Panc1 (cell line): Measurements from ENCODE around the gene C5. TPM values are rescaled to one million over a fixed set of nuclear protein-coding genes. Genes with fewer than 3 reads are reported as not detected.

ENCODE experiments used
- ATAC-seq: fragments of 200-7000 bp; cut with Tn5 transposase; 2 replicates; pipeline ENCODE4 v1.9.1; 2020; ENCODE audit warnings: mild to moderate bottlenecking, moderate library complexity
- BruUV-seq: library from RNA; stranded (reverse); fragments of 400-500 nt; replicated peaks from 2 replicates; lab custom pipeline; 2021; lab: Mats Ljungman, UMichigan
- CTCF ChIA-PET: fragments of 300-600 bp; sonication (Branson Sonifier 250); formaldehyde crosslinking; loops from one replicate; lab custom pipeline; 2022; ENCODE audit warnings: antibody characterized with exemption; lab: Charles Lee
- POLR2A ChIA-PET: fragments of 300-600 bp; sonication (Branson Sonifier 250); formaldehyde crosslinking; loops from one replicate; lab custom pipeline; 2022; ENCODE audit warnings: antibody characterized with exemption; lab: Charles Lee
- DNase-seq: peaks from one replicate; pipeline ENCODE4 v3.0.0-alpha.2; 2010; ENCODE audit warnings: low read depth, low spot score
- H3K27ac ChIP-seq: 2 replicates; pipeline ENCODE4 v1.5.1; 2011; ENCODE audit warnings: mild to moderate bottlenecking, low read length, inconsistent platforms
- H3K27me3 ChIP-seq: fragments of 200-500 bp; sonication (Bioruptor generic); 2 replicates; pipeline ENCODE4 v1.6.0; 2014; ENCODE audit warnings: low read length, inconsistent platforms; ENCODE audit not compliant: control insufficient read depth, insufficient read depth
- H3K36me3 ChIP-seq: fragments of 200-500 bp; sonication (Bioruptor generic); 2 replicates; pipeline ENCODE4 v1.5.1; 2014; ENCODE audit warnings: inconsistent platforms, mild to moderate bottlenecking, low read length, moderate library complexity; ENCODE audit not compliant: control insufficient read depth, insufficient read depth
- H3K4me1 ChIP-seq: 2 replicates; pipeline ENCODE4 v1.5.1; 2011; ENCODE audit warnings: inconsistent platforms, mild to moderate bottlenecking, low read length, moderate library complexity; ENCODE audit not compliant: control insufficient read depth, insufficient read depth
- H3K4me3 ChIP-seq, 2 experiments: 2 replicates each; pipeline ENCODE4 v1.5.1; 2011 to 2012; ENCODE audit warnings: low read depth in 2 of 2, low read length in 2 of 2, mild to moderate bottlenecking in 2 of 2, inconsistent platforms in 1 of 2, moderate library complexity in 1 of 2
- H3K9me3 ChIP-seq: fragments of 200-500 bp; sonication (Bioruptor generic); 2 replicates; pipeline ENCODE4 v1.5.1; 2014; ENCODE audit warnings: low read depth, mild to moderate bottlenecking, inconsistent platforms, low read length, moderate library complexity; ENCODE audit not compliant: control insufficient read depth, insufficient read depth
- POLR2AphosphoS5 ChIP-seq: IDR thresholded peaks from 2 replicates; pipeline ENCODE4 v1.6.1; 2012; ENCODE audit warnings: mild to moderate bottlenecking, low read depth, low read length, moderate library complexity
- SIN3A ChIP-seq: IDR thresholded peaks from 2 replicates; pipeline ENCODE4 v1.6.1; 2012; ENCODE audit warnings: low read depth, mild to moderate bottlenecking, low read length, moderate library complexity, borderline replicate concordance; ENCODE audit not compliant: insufficient read depth
- TCF7L2 ChIP-seq: IDR thresholded peaks from 2 replicates; pipeline ENCODE4 v1.6.1; 2011; ENCODE audit warnings: mild to moderate bottlenecking, low read depth, low read length, inconsistent platforms
- in situ Hi-C: cut with HindIII; loops from 2 replicates; pipeline ENCODE4 v1.10.0; 2016; ENCODE audit warnings: low sequenced_read_pairs, low pct_unique_long_range_greater_than_20kb
- intact Hi-C: fragments of 100-400 bp; cut with micrococcal nuclease; formaldehyde crosslinking; loops from one replicate; pipeline ENCODE4 v1.10.0; 2022; ENCODE audit not compliant: unreplicated experiment
- total RNA-seq: library from RNA; stranded (reverse); gene quantifications from one replicate; pipeline ENCODE4 v1.2.1, GENCODE V29; 2021; ENCODE audit not compliant: unreplicated experiment
- TF ChIP-seq, protein P1 (sequence below), 2 experiments: IDR thresholded peaks; 2 replicates each; pipeline ENCODE4 v1.6.1; 2011 to 2012; ENCODE audit warnings: low read depth in 2 of 2, control low read depth in 1 of 2, low read length in 1 of 2, mild to moderate bottlenecking in 1 of 2, moderate library complexity in 1 of 2; ENCODE audit not compliant: insufficient read depth in 1 of 2
- TF ChIP-seq, protein P2 (sequence below): fragments of 450-650 bp; IDR thresholded peaks from 2 replicates; pipeline ENCODE4 v1.5.1; 2017; ENCODE audit warnings: mild to moderate bottlenecking

The C5 gene
- total RNA-seq, 1 experiment from 2014 or later: 1.6 TPM

DNA sequence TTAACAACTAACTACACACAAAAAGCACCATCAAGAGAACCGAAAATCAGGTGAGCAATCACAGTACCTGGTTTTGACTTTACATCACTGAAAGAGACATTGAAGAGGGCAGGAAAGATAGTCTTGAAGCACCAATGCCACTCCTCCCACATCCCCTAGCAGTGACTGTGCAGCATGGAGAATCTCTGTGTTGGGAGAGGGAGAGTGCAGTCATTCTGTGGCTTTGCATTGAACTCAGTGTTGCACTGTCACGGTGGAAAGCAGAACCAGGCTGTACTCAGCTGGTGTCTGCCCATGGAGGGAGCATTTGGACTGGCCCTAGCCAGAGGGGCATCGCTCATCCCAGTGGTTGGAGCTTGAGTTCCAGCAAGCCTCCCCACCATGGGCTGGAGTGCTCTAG, 40.4 kb downstream of the C5 start:
- ChIA-PET POLR2A (no interaction called here), CTCF (no interaction called here)
- in situ Hi-C loops (no loop called here), intact Hi-C loops (no loop called here)
- Histone ChIP-seq H3K27ac (no peak overlapping the region), H3K4me3 (no peak overlapping the region), H3K4me1 (no peaks in the 10 kb centered on the region), H3K9me3 (no peaks in the 10 kb centered on the region), H3K36me3 (no peaks in the 10 kb centered on the region), H3K27me3 (no peaks in the 10 kb centered on the region)
- TF ChIP-seq TCF7L2 (no peak), POLR2AphosphoS5 (no peak), SIN3A (no peak)
- TF ChIP-seq, protein P1, sequence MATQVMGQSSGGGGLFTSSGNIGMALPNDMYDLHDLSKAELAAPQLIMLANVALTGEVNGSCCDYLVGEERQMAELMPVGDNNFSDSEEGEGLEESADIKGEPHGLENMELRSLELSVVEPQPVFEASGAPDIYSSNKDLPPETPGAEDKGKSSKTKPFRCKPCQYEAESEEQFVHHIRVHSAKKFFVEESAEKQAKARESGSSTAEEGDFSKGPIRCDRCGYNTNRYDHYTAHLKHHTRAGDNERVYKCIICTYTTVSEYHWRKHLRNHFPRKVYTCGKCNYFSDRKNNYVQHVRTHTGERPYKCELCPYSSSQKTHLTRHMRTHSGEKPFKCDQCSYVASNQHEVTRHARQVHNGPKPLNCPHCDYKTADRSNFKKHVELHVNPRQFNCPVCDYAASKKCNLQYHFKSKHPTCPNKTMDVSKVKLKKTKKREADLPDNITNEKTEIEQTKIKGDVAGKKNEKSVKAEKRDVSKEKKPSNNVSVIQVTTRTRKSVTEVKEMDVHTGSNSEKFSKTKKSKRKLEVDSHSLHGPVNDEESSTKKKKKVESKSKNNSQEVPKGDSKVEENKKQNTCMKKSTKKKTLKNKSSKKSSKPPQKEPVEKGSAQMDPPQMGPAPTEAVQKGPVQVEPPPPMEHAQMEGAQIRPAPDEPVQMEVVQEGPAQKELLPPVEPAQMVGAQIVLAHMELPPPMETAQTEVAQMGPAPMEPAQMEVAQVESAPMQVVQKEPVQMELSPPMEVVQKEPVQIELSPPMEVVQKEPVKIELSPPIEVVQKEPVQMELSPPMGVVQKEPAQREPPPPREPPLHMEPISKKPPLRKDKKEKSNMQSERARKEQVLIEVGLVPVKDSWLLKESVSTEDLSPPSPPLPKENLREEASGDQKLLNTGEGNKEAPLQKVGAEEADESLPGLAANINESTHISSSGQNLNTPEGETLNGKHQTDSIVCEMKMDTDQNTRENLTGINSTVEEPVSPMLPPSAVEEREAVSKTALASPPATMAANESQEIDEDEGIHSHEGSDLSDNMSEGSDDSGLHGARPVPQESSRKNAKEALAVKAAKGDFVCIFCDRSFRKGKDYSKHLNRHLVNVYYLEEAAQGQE (IDR thresholded peaks at IDR 0.05; ENCODE audit: insufficient read depth in 1 of 2, low read depth in 2 of 2, low read length in 1 of 2): no peak
- TF ChIP-seq, protein P2, sequence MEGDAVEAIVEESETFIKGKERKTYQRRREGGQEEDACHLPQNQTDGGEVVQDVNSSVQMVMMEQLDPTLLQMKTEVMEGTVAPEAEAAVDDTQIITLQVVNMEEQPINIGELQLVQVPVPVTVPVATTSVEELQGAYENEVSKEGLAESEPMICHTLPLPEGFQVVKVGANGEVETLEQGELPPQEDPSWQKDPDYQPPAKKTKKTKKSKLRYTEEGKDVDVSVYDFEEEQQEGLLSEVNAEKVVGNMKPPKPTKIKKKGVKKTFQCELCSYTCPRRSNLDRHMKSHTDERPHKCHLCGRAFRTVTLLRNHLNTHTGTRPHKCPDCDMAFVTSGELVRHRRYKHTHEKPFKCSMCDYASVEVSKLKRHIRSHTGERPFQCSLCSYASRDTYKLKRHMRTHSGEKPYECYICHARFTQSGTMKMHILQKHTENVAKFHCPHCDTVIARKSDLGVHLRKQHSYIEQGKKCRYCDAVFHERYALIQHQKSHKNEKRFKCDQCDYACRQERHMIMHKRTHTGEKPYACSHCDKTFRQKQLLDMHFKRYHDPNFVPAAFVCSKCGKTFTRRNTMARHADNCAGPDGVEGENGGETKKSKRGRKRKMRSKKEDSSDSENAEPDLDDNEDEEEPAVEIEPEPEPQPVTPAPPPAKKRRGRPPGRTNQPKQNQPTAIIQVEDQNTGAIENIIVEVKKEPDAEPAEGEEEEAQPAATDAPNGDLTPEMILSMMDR: no peak
- BruUV-seq: no TSS peak
- DNase-seq: no peak
- ATAC-seq: no peak

DNA sequence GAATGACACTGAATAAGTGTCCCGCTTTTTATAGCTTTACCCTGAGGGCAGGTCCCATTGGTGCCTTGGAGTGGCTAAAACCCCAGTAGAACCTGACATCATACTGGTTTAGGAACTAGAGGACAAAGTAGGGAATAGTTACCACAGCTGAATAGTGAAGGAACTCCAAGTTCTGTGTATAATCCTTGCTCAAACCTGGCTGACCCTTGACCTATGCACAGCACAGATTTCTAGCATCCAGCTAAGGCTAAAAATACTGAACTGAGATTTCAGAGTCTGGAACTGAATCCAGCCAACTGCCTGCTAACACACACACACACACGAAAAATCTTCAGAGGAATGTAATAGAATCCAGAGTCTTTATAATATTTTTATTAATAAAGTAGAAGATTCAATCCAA, 50.8 kb downstream of the C5 start:
- intact Hi-C loops (no loop called here), in situ Hi-C loops (no loop called here)
- Histone ChIP-seq H3K27me3 (no peaks in the 10 kb centered on the region), H3K4me3 (no peak overlapping the region), H3K4me1 (no peaks in the 10 kb centered on the region), H3K27ac (no peak overlapping the region), H3K9me3 (no peaks in the 10 kb centered on the region), H3K36me3 (no peaks in the 10 kb centered on the region)
- BruUV-seq: no TSS peak
- no peak for ATAC-seq
- no peak for DNase-seq
- POLR2A ChIA-PET: no interaction called here
- CTCF ChIA-PET: no interaction called here
- TF ChIP-seq, protein P2: no peak
- no peak for TF ChIP-seq POLR2AphosphoS5
- TF ChIP-seq TCF7L2: no peak
- TF ChIP-seq SIN3A: no peak
- TF ChIP-seq, protein P1 (IDR thresholded peaks at IDR 0.05; ENCODE audit: insufficient read depth in 1 of 2, low read depth in 2 of 2, low read length in 1 of 2): no peak
